GM12872 (cell line): Measurements from ENCODE around the gene ADAMTS17.

ENCODE experiments used
- TF ChIP-seq, protein P1 (sequence below): IDR thresholded peaks from 3 replicates; pipeline ENCODE4 v1.5.1; 2011; ENCODE audit warnings: low read depth, mild to moderate bottlenecking, low read length, moderate library complexity; ENCODE audit not compliant: insufficient read depth

Gene ADAMTS17

GRCh38 chr15:100334015-100334414, 7.8 kb downstream of the ADAMTS17 start:
- TF ChIP-seq, protein P1, sequence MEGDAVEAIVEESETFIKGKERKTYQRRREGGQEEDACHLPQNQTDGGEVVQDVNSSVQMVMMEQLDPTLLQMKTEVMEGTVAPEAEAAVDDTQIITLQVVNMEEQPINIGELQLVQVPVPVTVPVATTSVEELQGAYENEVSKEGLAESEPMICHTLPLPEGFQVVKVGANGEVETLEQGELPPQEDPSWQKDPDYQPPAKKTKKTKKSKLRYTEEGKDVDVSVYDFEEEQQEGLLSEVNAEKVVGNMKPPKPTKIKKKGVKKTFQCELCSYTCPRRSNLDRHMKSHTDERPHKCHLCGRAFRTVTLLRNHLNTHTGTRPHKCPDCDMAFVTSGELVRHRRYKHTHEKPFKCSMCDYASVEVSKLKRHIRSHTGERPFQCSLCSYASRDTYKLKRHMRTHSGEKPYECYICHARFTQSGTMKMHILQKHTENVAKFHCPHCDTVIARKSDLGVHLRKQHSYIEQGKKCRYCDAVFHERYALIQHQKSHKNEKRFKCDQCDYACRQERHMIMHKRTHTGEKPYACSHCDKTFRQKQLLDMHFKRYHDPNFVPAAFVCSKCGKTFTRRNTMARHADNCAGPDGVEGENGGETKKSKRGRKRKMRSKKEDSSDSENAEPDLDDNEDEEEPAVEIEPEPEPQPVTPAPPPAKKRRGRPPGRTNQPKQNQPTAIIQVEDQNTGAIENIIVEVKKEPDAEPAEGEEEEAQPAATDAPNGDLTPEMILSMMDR, result no peak

DNA sequence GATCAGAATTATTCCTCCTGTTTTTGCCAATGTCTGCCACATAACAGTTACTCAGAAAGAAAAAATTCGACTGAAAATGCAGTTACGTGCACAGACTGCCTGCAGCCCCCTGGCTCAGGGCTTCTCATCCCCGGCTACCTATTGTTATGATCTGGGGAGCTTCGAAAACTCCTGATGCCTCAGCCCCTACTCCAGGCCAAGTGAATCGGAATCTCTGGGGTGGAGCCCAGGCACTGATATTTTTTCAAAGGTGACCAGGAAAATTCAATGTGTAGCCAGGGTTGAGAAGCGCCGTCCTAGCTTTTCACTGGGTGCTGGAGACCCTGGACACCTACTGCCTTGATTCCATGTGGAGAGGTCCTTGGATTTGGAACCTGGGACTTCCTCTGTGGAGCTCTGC, 8.5 kb downstream of the ADAMTS17 start:
- TF ChIP-seq, protein P1, result no peak

DNA sequence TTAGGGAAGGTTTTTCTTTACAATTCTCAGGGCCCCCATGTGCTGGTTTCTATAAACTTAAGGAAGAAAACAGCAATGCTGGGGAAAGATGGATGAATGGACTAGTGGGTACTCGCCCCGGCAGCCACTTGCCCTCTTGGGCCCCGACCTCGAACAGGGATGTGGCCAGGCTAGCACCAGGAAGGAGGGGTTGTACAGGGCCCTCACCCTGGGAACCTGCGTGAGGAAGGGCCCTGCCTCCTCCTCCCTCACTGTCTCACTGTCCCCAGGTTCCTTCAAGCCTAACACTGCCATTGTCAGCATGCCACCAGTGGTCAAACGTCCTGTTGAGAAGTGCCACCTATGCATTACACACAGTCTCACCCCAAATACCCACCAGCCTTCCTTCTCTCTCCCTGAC, 9.1 kb downstream of the ADAMTS17 start:
- TF ChIP-seq, protein P1, result no peak

DNA sequence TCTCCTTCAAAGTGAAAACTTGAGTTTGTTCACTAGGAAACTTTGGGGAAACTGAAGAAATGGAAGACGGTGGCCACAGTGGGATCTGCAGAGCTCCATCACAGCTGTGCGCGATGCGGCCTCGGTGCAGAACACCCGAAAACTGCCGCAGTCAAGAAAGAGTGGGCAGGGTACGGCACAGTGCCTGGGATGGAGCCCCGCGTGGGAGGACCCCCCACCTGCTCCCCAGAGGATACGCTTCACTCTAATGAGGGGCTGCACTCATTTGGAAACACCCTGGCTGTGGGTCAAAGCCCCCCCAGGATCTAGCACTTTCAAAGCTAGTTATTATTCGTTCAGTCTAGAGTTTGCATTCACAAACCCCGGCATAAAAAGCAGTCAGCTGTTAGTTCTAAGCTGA, 9.5 kb downstream of the ADAMTS17 start:
- TF ChIP-seq, protein P1, result no peak

DNA sequence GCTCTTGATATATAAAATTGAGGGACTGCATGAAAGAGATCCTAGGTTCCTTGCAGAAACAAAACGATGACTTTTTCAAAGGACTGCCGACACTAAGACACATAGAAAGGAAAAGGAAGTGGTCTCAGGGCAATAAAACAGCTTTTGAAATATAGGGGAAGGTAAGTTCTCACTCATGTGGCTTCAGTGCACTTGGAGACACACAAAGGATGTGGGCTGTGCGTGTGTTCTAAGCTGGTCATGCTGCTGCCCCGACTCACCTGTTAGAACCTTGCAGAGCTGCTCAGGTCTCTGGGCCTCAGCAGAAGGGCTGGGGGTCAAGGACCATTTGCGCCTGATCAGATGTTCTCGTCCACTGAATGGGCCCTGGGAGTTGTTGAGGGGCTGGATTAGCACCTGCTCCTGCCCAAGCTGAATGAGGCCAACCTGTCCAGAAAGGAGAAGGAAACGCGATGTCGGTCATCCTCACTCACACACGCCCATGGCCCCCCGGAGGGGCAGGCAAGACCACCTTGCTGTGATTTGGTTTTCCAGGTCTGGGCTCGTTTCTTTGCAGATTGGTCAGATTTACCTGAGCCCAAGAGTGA, 11.1 kb downstream of the ADAMTS17 start:
- TF ChIP-seq, protein P1, result no peak

DNA sequence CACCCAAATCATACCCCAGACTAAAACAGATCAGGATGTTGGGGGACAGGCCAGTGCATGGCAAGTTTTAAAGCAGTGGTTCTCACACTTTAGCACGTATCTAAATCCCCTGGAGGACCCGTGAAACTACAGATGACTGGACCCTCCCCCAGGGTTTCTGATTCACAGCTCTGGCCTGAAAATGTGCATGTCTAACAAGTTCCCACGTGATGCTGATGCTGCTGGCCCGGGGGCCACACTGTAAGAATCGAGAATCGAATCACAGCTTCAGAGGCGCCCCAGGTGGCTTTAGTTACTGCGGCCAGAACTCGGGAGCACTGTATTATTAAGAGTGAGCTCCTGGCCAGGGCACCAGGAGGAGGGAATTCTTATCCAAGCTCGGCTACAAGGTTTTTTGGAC, 11.6 kb downstream of the ADAMTS17 start:
- TF ChIP-seq, protein P1, result no peak

DNA sequence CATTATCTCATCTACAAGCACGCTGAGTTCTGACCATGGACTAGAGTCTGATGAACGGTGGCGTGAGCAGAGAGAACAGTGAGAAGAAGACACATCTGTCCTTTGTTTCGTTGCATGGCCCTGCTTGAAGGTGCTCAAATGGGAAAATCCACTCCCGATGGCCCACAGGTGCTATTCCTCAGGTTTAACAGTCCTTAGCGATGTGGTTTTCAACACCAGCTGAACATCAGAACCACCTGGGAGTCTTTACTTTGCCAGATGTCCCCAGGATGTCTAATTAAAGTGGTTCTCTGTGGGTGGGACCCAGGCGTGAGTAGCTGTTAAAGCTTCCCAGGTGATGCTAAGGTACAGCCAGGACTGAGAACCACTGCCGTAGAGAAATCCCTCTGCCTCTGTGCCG, 13.0 kb downstream of the ADAMTS17 start:
- TF ChIP-seq, protein P1, result no peak

DNA sequence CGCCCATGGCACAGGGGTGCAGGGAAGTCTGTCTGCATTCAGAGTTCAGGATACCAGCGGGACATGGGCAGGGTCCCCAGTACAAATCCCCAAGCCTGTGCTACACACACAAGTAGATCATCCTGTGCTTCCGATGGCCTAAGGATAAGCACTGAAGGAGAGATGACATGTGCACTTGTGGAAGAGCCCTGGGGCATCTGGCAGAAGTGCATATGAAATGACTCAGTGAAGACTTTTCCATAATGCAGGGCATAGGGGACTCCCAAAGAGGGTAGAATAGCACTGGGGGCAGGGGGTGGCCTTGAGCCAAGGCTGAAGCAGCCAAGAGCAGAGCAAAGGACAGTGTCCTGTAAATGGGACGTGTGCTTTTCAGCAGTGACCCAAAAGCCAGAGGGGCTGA, 22.9 kb downstream of the ADAMTS17 start:
- TF ChIP-seq, protein P1, result no peak
